Measurements from ENCODE around the gene ZNF100.
"Not testable (repeated sequence)": the region's sequence is repeated elsewhere in the genome, so short reads cannot be mapped to it uniquely, and the experiment has no call there.

ZNF100 gene

DNA sequence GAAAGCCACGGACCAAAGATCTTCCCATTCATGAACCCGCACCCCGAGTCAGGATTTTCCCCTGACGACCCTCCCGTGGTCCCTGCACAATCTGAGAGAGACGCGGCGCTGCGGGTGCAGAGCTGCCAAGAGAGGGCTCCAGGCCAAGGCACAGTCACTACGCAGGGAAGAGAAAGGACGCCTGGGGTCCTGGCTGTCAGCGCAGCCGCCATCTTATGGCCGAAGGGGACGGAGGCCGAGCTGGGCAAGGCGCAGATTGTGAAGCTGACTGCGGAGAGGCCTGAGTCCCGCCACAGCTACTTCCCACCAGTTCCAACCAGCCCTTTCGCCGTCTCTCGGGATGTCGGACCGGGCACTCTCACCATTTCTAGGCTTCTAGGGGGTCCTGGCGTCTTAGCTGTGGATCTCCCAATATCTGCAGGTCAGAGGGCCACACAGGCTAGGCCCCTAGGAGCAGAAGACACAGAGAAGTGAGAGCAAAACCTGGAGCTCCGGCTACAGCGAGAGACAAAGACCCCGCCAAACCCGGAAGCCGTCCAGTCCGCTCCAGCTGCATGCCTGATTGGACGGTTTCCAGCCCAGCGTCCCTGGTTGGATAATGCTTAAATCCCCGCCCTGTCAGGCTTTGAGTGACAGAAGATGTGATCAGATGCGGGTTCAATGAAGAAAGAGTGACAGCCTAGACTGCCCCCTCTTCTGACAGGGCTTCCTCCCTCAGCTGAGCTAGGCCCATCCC, at the start of gene ZNF100:
TSS of gene ZNF100 (minus strand) at position 515 of the 736 bp plus-strand sequence. CDS start at position 365, 150 bp downstream.
- Mint-ChIP-seq H3K27me3 (no peaks in the 10 kb centered on the region), H3K4me1 (ENCODE audit: low read depth) (peaks cover 8% of the 10 kb centered on the region), H3K27ac (peak within 1 kb of the TSS; percentile 100), H3K9me3 (peaks cover 16% of the 10 kb centered on the region), H3K4me3 (peak within 1 kb of the TSS; percentile 99), H3K36me3 (ENCODE audit: low read depth) (peaks cover 52% of the 10 kb centered on the region)
- intact Hi-C loops (cut with micrococcal nuclease) = loop anchor here (1.0 to 5.0 kb wide), 3 partner anchors 70 to 198 kb away; partner anchors contain the start of gene ZNF43

DNA sequence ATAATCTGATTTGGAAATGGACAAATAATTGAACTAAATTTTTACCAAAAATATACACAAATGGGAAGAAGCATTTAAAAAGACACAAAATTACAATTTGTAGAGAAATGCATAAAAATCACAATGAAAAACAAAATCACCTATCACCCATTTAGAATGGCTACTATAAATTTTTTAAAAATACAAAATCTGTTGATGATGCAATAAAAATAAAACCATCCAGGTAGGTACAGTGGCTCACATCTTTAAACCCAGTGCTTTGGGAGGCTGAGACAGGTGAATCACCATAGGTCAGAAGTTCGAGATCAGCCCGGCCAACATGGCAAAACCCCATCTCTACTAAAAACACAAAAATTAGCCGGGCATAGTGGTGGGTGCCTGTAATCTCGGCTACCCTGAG, 45.1 kb upstream of the ZNF100 start:
- intact Hi-C loops (cut with micrococcal nuclease) = no loop called here
- Mint-ChIP-seq H3K9me3 (peaks cover 58% of the 10 kb centered on the region), H3K27me3 (no peaks in the 10 kb centered on the region)

DNA sequence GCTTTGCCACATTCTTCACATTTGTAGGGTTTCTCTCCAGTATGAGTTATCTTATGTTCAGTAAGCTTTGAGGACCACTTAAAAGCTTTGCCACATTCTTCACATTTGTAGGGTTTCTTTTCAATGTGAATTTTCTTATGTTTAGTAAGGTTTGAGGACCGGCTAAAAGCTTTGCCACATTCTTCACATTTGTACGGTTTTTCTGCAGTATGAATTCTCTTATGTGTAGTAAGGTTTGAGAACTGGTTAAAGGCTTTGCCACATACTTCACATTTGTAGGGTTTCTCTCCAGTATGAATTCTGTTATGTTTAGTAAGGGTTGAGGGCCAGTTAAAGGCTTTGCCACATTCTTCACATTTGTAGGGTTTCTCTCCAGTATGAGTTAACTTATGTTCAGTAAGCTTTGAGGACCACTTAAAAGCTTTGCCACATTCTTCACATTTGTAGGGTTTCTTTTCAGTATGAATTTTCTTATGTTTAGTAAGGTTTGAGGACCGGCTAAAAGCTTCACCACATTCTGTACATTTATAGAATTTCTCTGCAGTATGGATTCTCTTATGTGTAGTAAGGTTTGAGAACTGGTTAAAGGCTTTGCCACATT, 41.1 kb upstream of the ZNF100 start:
- intact Hi-C loops (cut with micrococcal nuclease) = not testable (repeated sequence)
- peaks cover 60% of the 10 kb centered on the region for H3K9me3 Mint-ChIP-seq

More for the DNA sequence above, 45.1 kb upstream of the ZNF100 start:
- Mint-ChIP-seq H3K36me3 (ENCODE audit: low read depth) (peaks cover 88% of the 10 kb centered on the region), H3K27ac (no peak overlapping the region), H3K4me1 (ENCODE audit: low read depth) (no peaks in the 10 kb centered on the region), H3K4me3 (no peak overlapping the region)

DNA sequence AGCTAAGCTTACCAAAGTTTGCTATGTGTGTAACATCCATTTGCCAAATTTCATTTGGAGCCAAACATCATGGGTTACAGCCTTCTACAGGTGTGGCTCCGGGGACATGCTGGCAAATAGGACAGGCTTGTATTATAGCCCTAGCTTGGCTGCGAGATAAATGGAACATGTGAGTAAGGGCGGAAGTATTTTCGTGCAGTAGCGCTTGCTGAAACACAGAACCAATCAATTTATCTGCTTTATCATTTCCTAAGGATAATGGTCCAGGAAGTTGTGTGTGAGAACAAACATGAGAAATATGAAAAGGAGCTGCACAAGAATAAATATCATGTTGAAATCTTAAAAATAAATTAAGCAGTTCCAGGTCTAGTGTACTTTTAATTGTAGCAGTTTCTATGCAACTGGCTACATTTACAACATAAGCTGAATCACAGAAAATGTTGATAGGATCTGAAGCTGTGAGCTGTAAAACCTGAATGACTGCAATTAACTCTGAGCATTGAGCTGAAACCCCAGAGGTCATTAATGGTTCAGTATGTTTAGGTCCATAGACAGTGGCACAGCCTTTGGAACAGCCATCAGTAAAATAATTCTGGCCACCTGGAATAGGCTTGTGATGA, 22.2 kb upstream of the ZNF100 start:
- Mint-ChIP-seq H3K4me3 (no peak overlapping the region), H3K9me3 (peaks cover 93% of the 10 kb centered on the region)

More for the DNA sequence above, 41.1 kb upstream of the ZNF100 start:
- H3K4me1 Mint-ChIP-seq (ENCODE audit: low read depth); H3K27ac Mint-ChIP-seq; H3K27me3 Mint-ChIP-seq; H3K4me3 Mint-ChIP-seq: not testable (repeated sequence)
- H3K36me3 Mint-ChIP-seq (ENCODE audit: low read depth) = peaks cover 51% of the 10 kb centered on the region

DNA sequence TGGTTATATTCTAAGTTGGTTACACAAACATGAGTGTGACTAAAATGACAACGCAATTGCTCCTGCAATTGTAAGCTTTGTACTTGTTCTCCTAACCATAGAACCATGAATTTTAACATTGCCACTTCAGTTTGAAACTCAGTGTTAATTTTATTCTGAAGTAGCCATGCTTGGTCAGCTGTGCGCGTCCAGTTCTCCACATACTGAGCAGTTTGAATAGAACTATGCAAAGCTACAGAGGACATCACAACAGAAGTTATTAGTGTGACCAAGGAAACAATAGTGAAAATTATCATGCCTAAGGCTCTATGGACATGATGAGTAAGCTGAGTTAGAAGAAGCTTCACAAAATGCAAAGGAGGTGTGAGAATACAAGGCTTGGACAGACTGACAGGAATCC, 19.6 kb upstream of the ZNF100 start:
- H3K9me3 Mint-ChIP-seq = peaks cover 77% of the 10 kb centered on the region

More for the DNA sequence above, 22.2 kb upstream of the ZNF100 start:
- H3K27ac Mint-ChIP-seq = no peak overlapping the region
- H3K27me3 Mint-ChIP-seq = no peaks in the 10 kb centered on the region
- H3K36me3 Mint-ChIP-seq (ENCODE audit: low read depth) = no peaks in the 10 kb centered on the region
- intact Hi-C loops (cut with micrococcal nuclease) = no loop called here
- no peaks in the 10 kb centered on the region for H3K4me1 Mint-ChIP-seq (ENCODE audit: low read depth)

DNA sequence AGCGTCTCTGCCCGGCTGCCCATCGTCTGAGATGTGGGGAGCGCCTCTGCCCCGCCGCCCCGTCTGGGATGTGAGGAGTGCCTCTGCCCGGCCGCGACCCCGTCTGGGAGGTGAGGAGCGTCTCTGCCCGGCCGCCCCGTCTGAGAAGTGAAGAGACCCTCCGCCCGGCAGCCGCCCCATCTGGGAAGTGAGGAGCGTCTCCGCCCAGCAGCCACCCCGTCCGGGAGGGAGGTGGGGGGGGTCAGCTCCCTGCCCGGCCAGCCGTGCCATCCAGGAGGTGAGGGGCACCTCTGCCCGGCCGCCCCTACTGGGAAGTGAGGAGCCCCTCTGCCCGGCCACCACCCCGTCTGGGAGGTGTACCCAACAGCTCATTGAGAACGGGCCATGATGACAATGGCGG, 8.4 kb upstream of the ZNF100 start:
- H3K4me3 Mint-ChIP-seq; H3K27me3 Mint-ChIP-seq; intact Hi-C loops (cut with micrococcal nuclease); H3K4me1 Mint-ChIP-seq (ENCODE audit: low read depth); H3K27ac Mint-ChIP-seq; H3K36me3 Mint-ChIP-seq (ENCODE audit: low read depth): not testable (repeated sequence)
- H3K9me3 Mint-ChIP-seq = peaks cover 28% of the 10 kb centered on the region

More for the DNA sequence above, 19.6 kb upstream of the ZNF100 start:
- H3K27me3 Mint-ChIP-seq = no peaks in the 10 kb centered on the region
- no peak overlapping the region for H3K4me3 Mint-ChIP-seq
- no peaks in the 10 kb centered on the region for H3K4me1 Mint-ChIP-seq (ENCODE audit: low read depth)
- intact Hi-C loops (cut with micrococcal nuclease) = no loop called here
- no peaks in the 10 kb centered on the region for H3K36me3 Mint-ChIP-seq (ENCODE audit: low read depth)
- H3K27ac Mint-ChIP-seq = no peak overlapping the region

DNA sequence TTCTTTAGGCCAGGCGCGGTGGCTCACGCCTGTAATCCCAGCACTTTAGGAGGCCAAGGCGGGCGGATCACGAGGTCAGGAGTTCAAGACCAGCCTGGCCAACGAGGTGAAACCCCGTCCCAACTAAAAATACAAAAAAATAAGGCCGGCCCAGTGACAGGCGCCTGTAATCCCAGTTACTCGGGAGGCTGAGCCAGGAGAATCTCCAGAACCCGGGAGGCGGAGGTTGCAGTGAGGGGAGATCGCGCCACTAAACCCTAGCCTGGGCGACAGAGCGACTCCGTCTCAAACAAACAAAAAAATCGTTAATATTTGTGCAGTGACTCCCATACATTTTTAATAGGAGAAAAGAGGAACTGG, 694 bp downstream of the ZNF100 start:
- H3K4me1 Mint-ChIP-seq (ENCODE audit: low read depth); H3K27me3 Mint-ChIP-seq: not testable (repeated sequence)
- peaks cover 22% of the 10 kb centered on the region for H3K9me3 Mint-ChIP-seq
- intact Hi-C loops (cut with micrococcal nuclease) = loop anchor here (1.0 to 5.0 kb wide), 3 partner anchors 70 to 197 kb away; partner anchors contain the start of gene ZNF43
- peak overlapping the region; percentile 99 for H3K4me3 Mint-ChIP-seq
- peak overlapping the region; percentile 100 for H3K27ac Mint-ChIP-seq
- peaks cover 58% of the 10 kb centered on the region for H3K36me3 Mint-ChIP-seq (ENCODE audit: low read depth)

DNA sequence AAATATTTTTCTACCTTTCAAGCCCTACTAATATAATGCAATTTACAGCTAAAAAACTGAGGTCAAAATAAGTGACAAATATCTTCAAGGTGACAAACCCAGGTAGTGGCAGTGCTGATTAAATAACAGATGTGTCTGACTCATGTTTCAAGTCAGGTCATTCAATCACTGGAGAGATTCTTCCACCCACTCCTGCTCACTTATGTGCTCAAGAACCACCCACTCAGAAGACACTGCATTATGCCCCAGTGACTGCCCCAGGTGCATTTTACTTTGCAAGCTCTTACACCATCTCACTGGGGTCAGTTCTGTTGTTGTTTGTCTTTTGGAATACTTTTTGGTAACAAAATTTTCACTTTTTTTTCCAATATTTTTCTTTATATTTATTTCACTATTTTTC, 2.2 kb downstream of the ZNF100 start:
- H3K27me3 Mint-ChIP-seq = no peaks in the 10 kb centered on the region
- H3K27ac Mint-ChIP-seq = no peak overlapping the region
- intact Hi-C loops (cut with micrococcal nuclease) = loop anchor here (5.0 kb wide), 1 partner anchor 87 kb away; no protein-coding TSS in a partner anchor
- peaks cover 73% of the 10 kb centered on the region for H3K36me3 Mint-ChIP-seq (ENCODE audit: low read depth)
- peaks cover 35% of the 10 kb centered on the region for H3K9me3 Mint-ChIP-seq
- peaks cover 8% of the 10 kb centered on the region for H3K4me1 Mint-ChIP-seq (ENCODE audit: low read depth)
- no peak overlapping the region for H3K4me3 Mint-ChIP-seq

DNA sequence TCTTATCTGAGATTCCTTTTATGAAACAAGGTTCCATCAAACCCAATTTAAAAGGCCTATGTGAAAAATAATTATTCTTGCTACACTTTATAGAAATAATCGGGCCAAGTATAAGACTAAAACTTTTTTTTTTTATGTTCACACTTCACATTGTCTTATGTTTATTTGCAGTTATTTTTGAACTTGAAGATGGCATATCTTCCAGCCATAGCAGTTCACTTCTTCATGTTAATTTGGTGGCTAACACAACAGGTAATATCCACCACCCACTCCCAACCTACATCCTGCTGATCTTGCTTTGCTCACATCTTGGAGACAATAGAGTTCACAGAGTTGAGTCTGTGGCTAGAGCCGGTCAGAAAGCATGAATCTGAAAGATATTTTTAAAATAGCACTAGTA, 5.8 kb downstream of the ZNF100 start:
- peaks cover 65% of the 10 kb centered on the region for H3K9me3 Mint-ChIP-seq
- H3K36me3 Mint-ChIP-seq (ENCODE audit: low read depth) = peaks cover 100% of the 10 kb centered on the region
- H3K27me3 Mint-ChIP-seq; H3K27ac Mint-ChIP-seq; H3K4me3 Mint-ChIP-seq; H3K4me1 Mint-ChIP-seq (ENCODE audit: low read depth); intact Hi-C loops (cut with micrococcal nuclease): not testable (repeated sequence)

DNA sequence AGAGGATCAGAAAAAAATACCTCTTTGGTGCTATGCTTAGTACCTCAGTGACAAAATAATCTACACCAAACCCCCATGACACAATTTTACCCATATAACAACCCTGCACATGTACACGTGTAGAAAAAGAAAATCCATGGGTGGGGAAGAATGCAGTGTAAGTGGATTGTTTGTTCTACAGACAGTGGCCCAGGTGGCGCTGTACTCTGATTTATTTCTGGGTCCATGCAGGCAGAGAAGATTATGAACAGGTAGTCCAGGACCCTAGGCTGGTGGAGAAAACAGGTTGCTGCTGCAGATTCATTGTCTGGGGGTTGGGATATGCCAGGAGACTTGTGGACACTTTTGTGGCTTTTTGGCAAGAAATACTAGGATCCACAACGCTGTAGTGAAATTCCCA, 9.1 kb downstream of the ZNF100 start:
- Mint-ChIP-seq H3K4me1 (ENCODE audit: low read depth) (no peaks in the 10 kb centered on the region), H3K27ac (no peak overlapping the region), H3K4me3 (no peak overlapping the region), H3K27me3 (no peaks in the 10 kb centered on the region), H3K36me3 (ENCODE audit: low read depth) (peaks cover 100% of the 10 kb centered on the region), H3K9me3 (peaks cover 84% of the 10 kb centered on the region)
- intact Hi-C loops (cut with micrococcal nuclease) = no loop called here

DNA sequence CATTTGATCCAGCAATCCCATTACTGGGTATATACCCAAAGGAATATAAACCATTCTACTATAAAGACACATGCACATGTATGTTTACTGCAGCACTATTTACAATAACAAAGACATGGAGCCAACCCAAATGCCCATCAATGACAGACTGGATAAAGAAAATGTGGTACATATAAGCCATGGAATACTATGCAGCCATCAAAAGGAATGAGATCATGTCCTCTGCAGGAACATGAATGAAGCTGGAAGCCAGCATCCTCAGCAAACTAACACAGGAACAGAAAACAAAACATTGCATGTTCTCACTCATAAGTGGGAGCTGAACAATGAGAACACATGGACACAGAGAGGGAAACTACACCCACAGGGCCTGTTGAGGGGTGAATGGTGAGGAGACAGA, 11.8 kb downstream of the ZNF100 start:
- Mint-ChIP-seq H3K36me3 (ENCODE audit: low read depth) (peaks cover 100% of the 10 kb centered on the region), H3K9me3 (peaks cover 83% of the 10 kb centered on the region)
- H3K4me1 Mint-ChIP-seq (ENCODE audit: low read depth); H3K27ac Mint-ChIP-seq; H3K27me3 Mint-ChIP-seq; H3K4me3 Mint-ChIP-seq; intact Hi-C loops (cut with micrococcal nuclease): not testable (repeated sequence)

DNA sequence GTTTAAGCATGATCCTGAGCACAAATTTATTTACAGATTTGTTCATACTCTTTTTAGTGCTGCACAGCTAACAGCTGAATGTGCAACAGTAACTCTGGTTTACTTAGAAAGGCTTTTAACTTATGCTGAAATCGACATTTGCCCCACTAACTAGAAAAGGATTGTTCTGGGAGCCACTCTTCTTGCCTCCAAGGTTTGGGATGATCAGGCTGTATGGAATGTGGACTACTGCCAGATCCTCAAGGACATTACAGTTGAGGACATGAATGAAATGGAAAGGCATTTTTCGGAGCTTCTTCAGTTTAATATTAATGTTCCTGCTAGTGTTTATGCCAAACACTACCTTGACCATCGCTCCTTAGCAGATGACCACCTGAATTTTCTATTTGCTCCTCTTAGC, 16.0 kb downstream of the ZNF100 start:
- intact Hi-C loops (cut with micrococcal nuclease) = no loop called here
- Mint-ChIP-seq H3K27me3 (no peaks in the 10 kb centered on the region), H3K9me3 (peaks cover 82% of the 10 kb centered on the region), H3K4me3 (no peak overlapping the region), H3K36me3 (ENCODE audit: low read depth) (peaks cover 97% of the 10 kb centered on the region), H3K4me1 (ENCODE audit: low read depth) (no peaks in the 10 kb centered on the region), H3K27ac (no peak overlapping the region)

DNA sequence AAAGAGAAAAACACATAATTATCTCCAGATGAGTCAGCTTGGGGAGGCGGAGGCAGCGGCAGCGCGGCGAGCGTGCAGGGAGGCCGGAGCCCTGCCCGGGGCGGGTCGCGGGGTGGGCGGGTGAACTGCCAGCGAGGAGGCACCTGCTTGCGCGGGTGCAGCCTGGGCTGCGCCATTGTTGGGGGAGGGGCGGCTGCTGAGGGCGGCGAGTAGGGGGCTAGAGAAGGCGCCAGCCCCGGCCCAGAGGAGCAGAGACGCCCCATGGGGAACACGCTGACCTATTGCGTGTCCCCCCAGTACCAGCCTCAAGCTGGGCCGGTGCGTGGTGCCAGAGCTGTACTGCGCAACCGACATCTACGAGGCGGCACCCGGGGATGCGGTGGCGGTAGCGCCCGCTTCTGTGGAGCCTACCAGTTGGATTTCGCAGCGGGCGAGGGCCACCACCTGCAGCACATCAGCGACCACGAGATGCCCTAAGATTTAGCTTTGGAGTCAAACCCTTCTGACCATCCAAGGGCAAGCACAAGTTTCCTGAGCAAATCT, 16.7 kb downstream of the ZNF100 start:
- Mint-ChIP-seq H3K36me3 (ENCODE audit: low read depth) (peaks cover 97% of the 10 kb centered on the region), H3K4me3 (no peak overlapping the region), H3K9me3 (peaks cover 79% of the 10 kb centered on the region), H3K27me3 (no peaks in the 10 kb centered on the region), H3K4me1 (ENCODE audit: low read depth) (no peaks in the 10 kb centered on the region), H3K27ac (no peak overlapping the region)
- intact Hi-C loops (cut with micrococcal nuclease) = no loop called here

DNA sequence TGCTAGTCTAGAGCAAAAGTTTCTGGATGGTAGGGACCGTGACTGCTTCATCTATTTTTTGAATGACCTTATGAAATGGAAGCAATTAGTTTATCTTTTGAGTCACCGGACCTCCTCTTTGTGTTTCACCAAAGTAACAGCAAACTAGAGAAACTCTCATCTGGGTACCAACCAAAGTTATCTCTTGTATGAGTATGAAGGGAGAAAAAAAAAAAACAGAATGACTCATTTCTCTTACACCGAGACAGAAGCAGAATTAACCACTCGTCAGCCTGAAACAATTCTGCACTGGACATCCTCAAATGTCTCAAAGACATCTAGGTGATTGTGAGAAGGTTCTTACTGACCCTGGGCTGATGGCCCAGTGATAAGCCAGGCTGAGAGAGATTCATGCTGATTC, 18.3 kb downstream of the ZNF100 start:
- H3K4me1 Mint-ChIP-seq (ENCODE audit: low read depth) = no peaks in the 10 kb centered on the region
- intact Hi-C loops (cut with micrococcal nuclease) = no loop called here
- no peak overlapping the region for H3K27ac Mint-ChIP-seq
- H3K36me3 Mint-ChIP-seq (ENCODE audit: low read depth) = peaks cover 95% of the 10 kb centered on the region
- H3K27me3 Mint-ChIP-seq = no peaks in the 10 kb centered on the region
- peaks cover 63% of the 10 kb centered on the region for H3K9me3 Mint-ChIP-seq
- H3K4me3 Mint-ChIP-seq = no peak overlapping the region

All from dendritic cell treated with granulocyte-macrophage colony-stimulating factor and Interleukin-4, amounts not matched to agents 40 ng/mL and 50 ng/mL, for 4 days (primary cell).